Glomerular visceral epithelial cell (primary cell): ENCODE measurements around the gene TRAPPC2B.
"Not testable (repeated sequence)": the region's sequence is repeated elsewhere in the genome, so short reads cannot be mapped to it uniquely, and the experiment has no call there.

Source experiments
- DNase-seq: peaks from one replicate; pipeline ENCODE4 v3.0.0-alpha.2; 2016; ENCODE audit errors: extremely low spot score

Gene TRAPPC2B

GRCh38 chr19:57374179-57374578 is 10.8 kb downstream of the TRAPPC2B start:
- DNase-seq: no peak

GRCh38 chr19:57374647-57375046 is 11.3 kb downstream of the TRAPPC2B start:
- DNase-seq: not testable (repeated sequence)

- no peak for DNase-seq
Measured at GRCh38 chr19:57376151-57376550, 12.8 kb downstream of the TRAPPC2B start.

GRCh38 chr19:57377498-57378146 is 14.3 kb downstream of the TRAPPC2B start:
- no peak for DNase-seq

GRCh38 chr19:57380923-57381322 is 17.6 kb downstream of the TRAPPC2B start:
- DNase-seq: no peak

- DNase-seq: no peak
Measured at GRCh38 chr19:57382806-57383488, 19.6 kb downstream of the TRAPPC2B start.

- no peak for DNase-seq
Measured at GRCh38 chr19:57389194-57389729, 25.9 kb downstream of the TRAPPC2B start.

- DNase-seq: peak; percentile 97
Measured at GRCh38 chr19:57389730-57390598, 26.6 kb downstream of the TRAPPC2B start, which contains the start of gene ZNF548. ZNF548 (plus strand) TSS chr19:57389854; CDS start chr19:57390100, 246 bp downstream.

- DNase-seq: no peak
Measured at GRCh38 chr19:57395710-57396109, 32.4 kb downstream of the TRAPPC2B start.

GRCh38 chr19:57398868-57399267 is 35.5 kb downstream of the TRAPPC2B start:
- no peak for DNase-seq

GRCh38 chr19:57403737-57404563 is 40.6 kb downstream of the TRAPPC2B start:
- DNase-seq: no peak

GRCh38 chr19:57406516-57407123 is 43.3 kb downstream of the TRAPPC2B start:
- peak; percentile 30 for DNase-seq

GRCh38 chr19:57410877-57411671 is 47.7 kb downstream of the TRAPPC2B start, which contains the start of gene ZNF17:
ZNF17 (plus strand) TSS chr19:57411161; CDS start chr19:57413616, 2,455 bp downstream.
- peak; percentile 91 for DNase-seq
